ENCODE data around the gene NEURL4. TPM values are rescaled to one million over a fixed set of nuclear protein-coding genes. Genes with fewer than 3 reads are reported as not detected.
"Not testable (repeated sequence)": the region's sequence is repeated elsewhere in the genome, so short reads cannot be mapped to it uniquely, and the experiment has no call there.

The NEURL4 gene
- polyA plus RNA-seq (ENCODE audit: insufficient read length in 4 of 4) = 10 to 100 TPM; 25.7 to 43.8 (median 27.8) TPM

GRCh38 chr17:7328840-7329373 lies at the start of gene NEURL4:
NEURL4 (minus strand) TSS chr17:7329335; CDS start chr17:7329312, 23 bp downstream.
- no peak for DNase-seq (ENCODE audit: low read depth in 4 of 4, low spot score in 3 of 4)

- DNase-seq (ENCODE audit: low read depth in 4 of 4, low spot score in 3 of 4) = no peak
Observed at GRCh38 chr17:7374353-7374752, 45.2 kb upstream of the NEURL4 start.

GRCh38 chr17:7370853-7371252 lies 41.7 kb upstream of the NEURL4 start:
- DNase-seq (ENCODE audit: low read depth in 4 of 4, low spot score in 3 of 4) = no peak

GRCh38 chr17:7369825-7370224 lies 40.7 kb upstream of the NEURL4 start:
- DNase-seq (ENCODE audit: low read depth in 4 of 4, low spot score in 3 of 4) = no peak

GRCh38 chr17:7368599-7368994 lies 39.5 kb upstream of the NEURL4 start:
- DNase-seq (ENCODE audit: low read depth in 4 of 4, low spot score in 3 of 4) = not testable (repeated sequence)

GRCh38 chr17:7367918-7368598 lies 38.9 kb upstream of the NEURL4 start:
- no peak for DNase-seq (ENCODE audit: low read depth in 4 of 4, low spot score in 3 of 4)

DNA sequence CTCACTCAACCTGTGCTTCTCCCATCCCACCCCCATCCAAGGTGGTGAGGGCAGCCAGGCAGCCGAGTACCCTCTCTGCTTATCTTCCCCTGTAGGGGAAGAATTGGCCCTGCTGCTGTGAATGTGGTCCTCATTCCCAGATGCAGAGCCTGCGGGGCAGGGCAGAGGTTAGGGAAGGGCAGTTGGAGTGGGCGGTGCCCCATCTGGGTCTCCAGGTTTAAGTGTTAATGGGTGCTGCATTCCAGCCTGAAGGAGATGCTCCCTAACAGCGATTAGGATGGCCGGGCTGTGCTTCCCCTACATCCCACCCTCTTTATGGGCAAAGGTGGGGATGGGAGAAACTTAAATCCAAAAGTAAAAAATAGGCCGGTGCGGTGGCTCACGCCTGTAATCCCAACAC lies 37.9 kb upstream of the NEURL4 start:
- DNase-seq (ENCODE audit: low read depth in 4 of 4, low spot score in 3 of 4) = no peak

DNA sequence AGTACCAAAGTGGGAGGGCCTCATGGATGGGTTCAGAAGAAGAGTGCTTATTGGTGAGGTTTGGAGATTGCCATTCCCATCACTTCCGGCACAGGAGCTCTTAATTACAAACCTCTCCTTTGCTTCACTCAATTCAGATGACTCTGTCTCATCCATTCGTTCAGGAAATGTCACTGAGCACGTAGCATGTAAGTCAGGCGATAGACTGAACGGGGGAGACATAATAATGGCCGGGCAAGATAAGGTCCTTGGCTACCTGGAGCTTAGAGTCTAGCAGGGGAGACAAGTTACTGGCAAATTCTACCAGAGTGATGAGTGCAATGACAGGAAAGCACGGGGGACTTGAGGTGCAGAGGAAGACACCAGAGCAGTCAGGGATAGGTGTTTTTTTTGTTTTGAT lies 36.8 kb upstream of the NEURL4 start:
- DNase-seq (ENCODE audit: low read depth in 4 of 4, low spot score in 3 of 4) = not testable (repeated sequence)

DNA sequence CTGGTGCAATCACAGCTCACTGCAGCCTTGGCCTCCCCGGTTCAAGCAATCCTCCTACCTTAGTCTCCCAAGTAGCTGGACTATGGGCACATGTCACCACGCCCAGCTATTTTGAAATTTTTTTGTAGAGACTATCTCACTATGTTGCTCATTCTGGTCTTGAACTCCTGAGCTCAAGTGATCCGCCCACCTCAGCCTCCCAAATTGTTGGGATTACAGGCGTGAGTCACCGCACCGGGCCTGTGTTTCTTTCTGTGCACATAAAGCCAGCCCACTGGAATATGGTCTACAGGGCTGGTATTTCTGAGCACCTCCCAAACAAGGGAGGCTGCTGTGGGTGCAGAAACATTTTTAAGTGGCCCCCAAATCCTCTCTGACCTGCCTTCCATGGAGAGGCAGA lies 34.2 kb upstream of the NEURL4 start:
- no peak for DNase-seq (ENCODE audit: low read depth in 4 of 4, low spot score in 3 of 4)

GRCh38 chr17:7361906-7362305 lies 32.8 kb upstream of the NEURL4 start:
- DNase-seq (ENCODE audit: low read depth in 4 of 4, low spot score in 3 of 4) = no peak

DNA sequence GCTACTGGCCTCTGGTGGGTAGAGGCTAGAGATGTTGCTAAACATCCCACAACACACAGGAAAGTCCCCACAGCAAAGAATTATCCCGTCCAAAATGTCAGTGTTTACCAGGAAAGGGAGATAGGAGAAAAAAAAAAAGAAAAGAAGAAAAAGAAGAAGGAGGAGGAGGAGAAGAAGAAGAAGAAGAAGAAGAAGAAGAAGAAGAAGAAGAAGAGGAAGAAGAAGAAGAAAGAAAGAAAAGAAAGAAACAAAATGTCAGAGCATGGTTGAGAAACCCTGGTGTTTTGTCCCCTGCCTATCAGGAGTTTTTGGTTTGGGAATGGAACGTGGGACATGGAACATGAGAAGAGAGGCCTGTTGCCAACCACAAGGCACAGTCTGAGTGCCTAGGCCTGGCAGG lies 28.2 kb upstream of the NEURL4 start:
- DNase-seq (ENCODE audit: low read depth in 4 of 4, low spot score in 3 of 4) = no peak

- no peak for DNase-seq (ENCODE audit: low read depth in 4 of 4, low spot score in 3 of 4)
Observed at GRCh38 chr17:7356756-7357155, 27.6 kb upstream of the NEURL4 start.

- peak in 2 of 4 donors; percentile 53 for DNase-seq (ENCODE audit: low read depth in 4 of 4, low spot score in 3 of 4)
Observed at GRCh38 chr17:7356072-7356549, 27.0 kb upstream of the NEURL4 start.

GRCh38 chr17:7355573-7355972 lies 26.4 kb upstream of the NEURL4 start:
- DNase-seq (ENCODE audit: low read depth in 4 of 4, low spot score in 3 of 4) = no peak

GRCh38 chr17:7355053-7355452 lies 25.9 kb upstream of the NEURL4 start, which contains the start of gene TMEM95:
TMEM95 (plus strand) TSS chr17:7355156; CDS start chr17:7355205, 49 bp downstream.
- no peak for DNase-seq (ENCODE audit: low read depth in 4 of 4, low spot score in 3 of 4)

DNA sequence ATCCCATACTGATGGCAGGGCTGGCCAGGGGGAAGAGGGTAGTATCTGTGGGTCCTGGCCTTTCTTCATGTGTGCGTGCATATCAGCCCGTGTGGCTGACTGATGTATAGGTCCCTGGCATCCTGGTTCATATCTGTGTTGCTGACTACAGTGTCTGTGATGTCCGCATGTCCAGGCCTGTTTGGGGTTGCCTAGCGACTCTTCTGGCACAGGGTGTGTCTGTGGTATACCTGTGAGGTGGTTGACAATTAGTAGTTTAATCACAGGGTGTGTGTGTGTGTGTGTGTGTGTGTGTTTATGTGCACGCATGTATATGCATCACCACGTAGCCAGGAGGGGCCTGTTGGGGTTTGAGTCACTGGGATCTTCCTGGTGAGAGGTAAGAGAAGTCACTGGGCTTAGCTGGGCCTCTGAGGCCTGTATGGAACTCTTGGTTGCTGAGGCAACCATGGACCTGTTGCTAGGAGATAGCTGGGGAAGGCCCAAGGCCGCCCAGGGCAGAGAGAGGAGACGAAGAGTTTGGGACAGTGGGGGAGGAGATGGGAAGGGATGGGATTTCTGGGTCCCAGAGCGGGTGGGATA lies 25.2 kb upstream of the NEURL4 start:
- DNase-seq (ENCODE audit: low read depth in 4 of 4, low spot score in 3 of 4) = no peak

GRCh38 chr17:7352910-7353635 lies 23.9 kb upstream of the NEURL4 start:
- DNase-seq (ENCODE audit: low read depth in 4 of 4, low spot score in 3 of 4) = no peak

DNA sequence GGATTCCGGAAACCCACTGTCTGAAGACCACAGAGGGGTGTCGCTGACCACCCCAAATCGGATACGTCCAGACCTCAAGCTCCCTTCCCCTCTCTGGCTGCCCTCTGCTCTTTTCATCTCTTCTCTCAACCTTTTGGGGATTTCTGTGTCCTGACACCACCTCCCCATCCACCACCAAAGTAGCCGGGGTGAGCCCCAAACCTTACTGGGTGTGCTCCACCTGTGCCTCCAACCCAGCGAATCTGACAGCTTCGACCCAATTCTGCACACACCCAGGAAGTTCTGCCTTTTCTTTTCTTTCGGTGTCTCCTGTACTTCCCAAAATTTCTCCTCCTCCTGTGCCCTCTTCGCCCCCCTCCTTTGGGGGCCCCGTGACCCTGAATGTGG lies 23.4 kb upstream of the NEURL4 start:
- DNase-seq (ENCODE audit: low read depth in 4 of 4, low spot score in 3 of 4) = no peak

DNA sequence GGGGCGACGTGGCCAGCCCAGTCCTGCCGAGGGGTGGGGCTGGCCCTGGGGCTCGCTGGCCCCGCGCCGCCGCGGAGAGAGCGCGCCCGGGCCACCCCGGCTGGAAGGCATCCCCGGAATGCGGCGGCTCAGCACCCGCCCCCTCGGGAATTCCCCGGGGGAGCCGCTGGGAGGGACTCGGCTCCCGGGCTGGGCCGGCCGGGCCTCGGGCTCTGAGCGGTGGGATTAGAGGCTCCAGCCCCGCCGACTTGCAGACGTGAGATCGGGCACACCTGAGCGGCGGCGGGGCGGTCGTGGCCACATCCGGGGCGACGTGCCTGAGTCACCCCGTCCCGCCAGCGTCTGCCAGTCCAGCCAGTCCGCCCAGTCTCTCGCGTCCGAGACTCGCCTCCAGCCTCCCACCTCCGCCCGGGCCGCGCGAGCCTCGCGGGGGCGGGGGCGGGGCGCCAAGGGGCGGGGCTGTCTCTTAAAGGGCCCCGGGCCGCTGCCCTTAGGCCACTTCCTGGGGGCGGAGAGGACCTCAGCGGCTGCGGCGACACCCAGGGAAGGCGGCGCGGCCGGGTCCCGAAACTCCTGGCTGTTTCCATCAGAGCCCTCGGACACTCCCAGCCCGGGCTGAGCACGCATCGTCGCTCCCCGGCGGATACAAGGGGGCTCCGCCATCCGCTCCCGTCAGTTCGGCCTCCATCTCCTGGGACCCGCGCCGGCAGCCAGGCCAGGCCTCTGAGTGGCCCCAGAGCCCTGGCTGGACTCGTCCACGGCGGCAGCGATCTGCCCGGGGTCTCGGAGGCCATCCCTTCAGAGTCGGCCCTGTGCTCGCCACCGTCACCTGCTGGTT lies 22.7 kb upstream of the NEURL4 start, which contains the start of gene KCTD11:
KCTD11 (plus strand) TSS at position 498 of the 838 bp plus-strand sequence.
- DNase-seq (ENCODE audit: low read depth in 4 of 4, low spot score in 3 of 4) = peak in 2 of 4 donors; percentile 75 to 78

Measured in left renal pelvis (tissue), 4 donors.